IMR-90 (cell line): ENCODE measurements around the gene MMP14. TPM values are rescaled to one million over a fixed set of nuclear protein-coding genes. Genes with fewer than 3 reads are reported as not detected.

Experiments used
- ATAC-seq: fragments of 200-7000 bp; cut with Tn5 transposase; 2 replicates; pipeline ENCODE4 v1.9.1; 2020; ENCODE audit warnings: low read depth, mild to moderate bottlenecking, moderate library complexity
- BruUV-seq: library from RNA; stranded (reverse); fragments of 400-500 nt; replicated peaks from 2 replicates; lab custom pipeline; 2021; lab: Mats Ljungman, UMichigan
- CTCF ChIA-PET: fragments of 300-600 bp; formaldehyde crosslinking; extraction: SDS; loops from one replicate; lab custom pipeline; 2021; ENCODE audit warnings: antibody characterized with exemption; lab: Yijun Ruan, JAX
- POLR2A ChIA-PET: fragments of 300-600 bp; sonication (Branson Sonifier 250); formaldehyde crosslinking; loops from one replicate; lab custom pipeline; 2022; ENCODE audit warnings: antibody characterized with exemption; ENCODE audit not compliant: unreplicated experiment; lab: Charles Lee
- DNase-seq: peaks from one replicate; pipeline ENCODE4 v3.0.0; 2013
- H2AFZ ChIP-seq: replicated peaks from 2 replicates; pipeline ENCODE3; 2013; ENCODE audit warnings: low read length, mild to moderate bottlenecking; ENCODE audit not compliant: poor library complexity
- H2AK5ac ChIP-seq: 2 replicates; pipeline ENCODE4 v1.6.1; 2013; ENCODE audit warnings: low read depth, low read length, inconsistent platforms
- H2AK9ac ChIP-seq: replicated peaks from 2 replicates; pipeline ENCODE3; 2013; ENCODE audit warnings: mild to moderate bottlenecking, low read depth, low read length, moderate library complexity; ENCODE audit not compliant: poor library complexity
- H2BK120ac ChIP-seq: 2 replicates; pipeline ENCODE4 v1.6.1; 2013; ENCODE audit warnings: low read depth, low read length, inconsistent platforms
- H2BK15ac ChIP-seq: 3 replicates; pipeline ENCODE4 v1.6.1; 2013; ENCODE audit warnings: low read depth, low read length, inconsistent platforms
- H2BK20ac ChIP-seq: 2 replicates; pipeline ENCODE4 v1.6.1; 2013; ENCODE audit warnings: low read depth, mild to moderate bottlenecking, inconsistent platforms, low read length, moderate library complexity
- H2BK5ac ChIP-seq: 2 replicates; pipeline ENCODE4 v1.6.1; 2013; ENCODE audit warnings: mild to moderate bottlenecking, low read depth, low read length, inconsistent platforms; ENCODE audit not compliant: poor library complexity, severe bottlenecking
- H3K14ac ChIP-seq: replicated peaks from 2 replicates; pipeline ENCODE4 v1.6.1; 2013; ENCODE audit warnings: low read depth, low read length, inconsistent platforms
- H3K18ac ChIP-seq: 2 replicates; pipeline ENCODE4 v1.6.1; 2013; ENCODE audit warnings: low read depth, low read length, control low read depth
- H3K23ac ChIP-seq: 2 replicates; pipeline ENCODE4 v1.6.1; 2013; ENCODE audit warnings: low read depth, low read length, inconsistent platforms
- H3K27ac ChIP-seq: 2 replicates; pipeline ENCODE4 v1.5.1; 2013; ENCODE audit warnings: mild to moderate bottlenecking, control low read depth, low read length; ENCODE audit not compliant: insufficient read depth
- H3K27me3 ChIP-seq: 2 replicates; pipeline ENCODE4 v1.6.1; 2013; ENCODE audit warnings: low read length; ENCODE audit not compliant: control insufficient read depth, insufficient read depth
- H3K36me3 ChIP-seq: 2 replicates; pipeline ENCODE4 v1.6.1; 2013; ENCODE audit warnings: low read length, mixed read lengths; ENCODE audit not compliant: control insufficient read depth, insufficient read depth
- H3K4ac ChIP-seq: 2 replicates; pipeline ENCODE4 v1.6.1; 2013; ENCODE audit warnings: low read depth, low read length, inconsistent platforms
- H3K4me1 ChIP-seq: 2 replicates; pipeline ENCODE4 v1.6.1; 2013; ENCODE audit warnings: low read length, mixed read lengths; ENCODE audit not compliant: control insufficient read depth, insufficient read depth
- H3K4me2 ChIP-seq: 2 replicates; pipeline ENCODE4 v1.6.1; 2013; ENCODE audit warnings: low read depth, mild to moderate bottlenecking, control low read depth, low read length, moderate library complexity
- H3K4me3 ChIP-seq: 2 replicates; pipeline ENCODE4 v1.5.1; 2013; ENCODE audit warnings: low read depth, mild to moderate bottlenecking, control low read depth, low read length, moderate library complexity; ENCODE audit not compliant: insufficient read depth
- H3K56ac ChIP-seq: 2 replicates; pipeline ENCODE4 v1.6.1; 2013; ENCODE audit warnings: low read length, inconsistent platforms; ENCODE audit not compliant: insufficient read depth; ENCODE audit errors: extremely low read depth
- H3K79me1 ChIP-seq, 2 experiments: 2 replicates each; pipeline ENCODE4 v1.6.1; 2013; ENCODE audit warnings: low read length in 2 of 2, inconsistent platforms in 1 of 2, low read depth in 1 of 2
- H3K9ac ChIP-seq: 2 replicates; pipeline ENCODE4 v1.6.1; 2013; ENCODE audit warnings: low read depth, low read length, control low read depth
- H3K9me1 ChIP-seq: 2 replicates; pipeline ENCODE4 v1.6.1; 2013; ENCODE audit warnings: low read length, inconsistent platforms; ENCODE audit not compliant: insufficient read depth
- H3K9me3 ChIP-seq: 2 replicates; pipeline ENCODE4 v1.6.1; 2013; ENCODE audit warnings: low read length; ENCODE audit not compliant: control insufficient read depth, insufficient read depth
- H4K20me1 ChIP-seq: 2 replicates; pipeline ENCODE4 v1.6.1; 2013; ENCODE audit warnings: low read length, inconsistent platforms; ENCODE audit not compliant: insufficient read depth
- H4K5ac ChIP-seq: 2 replicates; pipeline ENCODE4 v1.6.1; 2013; ENCODE audit warnings: mild to moderate bottlenecking, low read depth, low read length, control low read depth
- H4K8ac ChIP-seq, 2 experiments: 2 replicates each; pipeline ENCODE4 v1.6.1; 2013; ENCODE audit warnings: low read depth in 2 of 2, low read length in 2 of 2, control low read depth in 1 of 2, inconsistent platforms in 1 of 2
- H4K91ac ChIP-seq: 2 replicates; pipeline ENCODE4 v1.6.1; 2013; ENCODE audit warnings: low read depth, low read length, inconsistent platforms; ENCODE audit not compliant: insufficient read depth
- MAFK ChIP-seq: IDR thresholded peaks from 2 replicates; pipeline ENCODE4 v1.6.1; 2012; ENCODE audit warnings: low read depth, low read length, improper control_type of control experiment
- MAZ ChIP-seq: IDR thresholded peaks from 2 replicates; pipeline ENCODE4 v1.6.1; 2012; ENCODE audit warnings: low read depth, mild to moderate bottlenecking, low read length, improper control_type of control experiment, moderate library complexity, borderline replicate concordance
- MXI1 ChIP-seq: IDR thresholded peaks from 2 replicates; pipeline ENCODE4 v1.6.1; 2012; ENCODE audit warnings: low read depth, mild to moderate bottlenecking, low read length, moderate library complexity, borderline replicate concordance
- POLR2A ChIP-seq: IDR thresholded peaks from 2 replicates; pipeline ENCODE4 v1.6.1; 2012; ENCODE audit warnings: mild to moderate bottlenecking, low read depth, low read length
- RAD21 ChIP-seq: IDR thresholded peaks from 2 replicates; pipeline ENCODE4 v1.6.1; 2012; ENCODE audit warnings: low read length, improper control_type of control experiment
- SMC3 ChIP-seq: fragments of 150-350 bp; IDR thresholded peaks from 2 replicates; pipeline ENCODE4 v1.6.1; 2016; ENCODE audit warnings: low read depth, mild to moderate bottlenecking, antibody characterized with exemption, low read length, moderate library complexity
- WGBS, 2 experiments: methylation state at CpG; one replicate each; pipeline versions ENCODE4 v1.1.5 to v1.1.7; 2013; ENCODE audit warnings: missing lambda C conversion rate in 2 of 2; ENCODE audit not compliant: insufficient read length in 1 of 2; ENCODE audit errors: extremely low coverage in 2 of 2; 5-methylcytosine and 5-hydroxymethylcytosine counted together
- dilution Hi-C: fragments of 300-500 bp; cut with HindIII; formaldehyde crosslinking; loops from one replicate; pipeline ENCODE4 v1.14.3; 2018; ENCODE audit warnings: low sequenced_read_pairs; ENCODE audit not compliant: unreplicated experiment
- in situ Hi-C: fragments of 300-500 bp; cut with MboI; formaldehyde crosslinking; loops from 3 replicates; pipeline ENCODE4 v1.14.3; 2019; ENCODE audit warnings: low sequenced_read_pairs, inconsistent platforms, mixed read lengths
- intact Hi-C: fragments of 100-400 bp; cut with micrococcal nuclease; formaldehyde crosslinking; loops from 2 replicates; pipeline ENCODE4 v1.10.0; 2022
- polyA plus RNA-seq, 3 experiments: library from polyadenylated mRNA; depleted of rRNA; stranded (reverse); fragments of >200 nt; gene quantifications; 2 replicates each; pipeline ENCODE4 v1.2.3, GENCODE V29; 2012; ENCODE audit warnings: low replicate concordance in 1 of 3
- total RNA-seq: library from RNA; depleted of rRNA; stranded (reverse); fragments of >200 nt; gene quantifications from 2 replicates; pipeline ENCODE4 v1.2.3, GENCODE V29; 2012

MMP14 gene
- total and polyA plus RNA-seq, 2 of the 4 experiments (the other 2 are of a cell fraction): 156 to 315 TPM

- Histone ChIP-seq H3K14ac (peak overlapping the region; percentile 68), H3K18ac (peak overlapping the region; percentile 77), H4K20me1 (peaks cover 43% of the 10 kb centered on the region), H2AK5ac (peak overlapping the region; percentile 97), H3K36me3 (peaks cover 50% of the 10 kb centered on the region), H3K79me1 (peaks cover 6 to 59% of the 10 kb centered on the region in 2 experiments; a peak in 3 of 4 replicates), H3K27me3 (no peaks in the 10 kb centered on the region), H3K56ac (peak overlapping the region; percentile 94; the same call in 1 of the 2 replicates), H2BK5ac (peak overlapping the region; percentile 77), H4K5ac (peak overlapping the region; percentile 67), H2BK15ac (peak overlapping the region; percentile 68; the same call in 2 of the 3 replicates), H3K23ac (peak overlapping the region; percentile 90), H3K4me3 (peak overlapping the region; percentile 64), H2AFZ (no peak overlapping the region), H2AK9ac (peak overlapping the region; percentile 96), H4K91ac (peak overlapping the region; percentile 93), H3K9ac (peak overlapping the region; percentile 94), H4K8ac (peak overlapping the region; percentile 89 to 95), H3K4me2 (peak overlapping the region; percentile 81), H3K4ac (peak overlapping the region; percentile 93), H3K27ac (peak overlapping the region; percentile 96), H3K9me1 (peaks cover 24% of the 10 kb centered on the region), H2BK20ac (no peak overlapping the region), H3K4me1 (peaks cover 15% of the 10 kb centered on the region), H3K9me3 (no peaks in the 10 kb centered on the region), H2BK120ac (peak overlapping the region; percentile 86)
- peak; percentile 66 for DNase-seq
- no TSS peak for BruUV-seq
- POLR2A ChIA-PET: interaction anchor here (0.6 to 3.6 kb wide), 4 partner anchors 10 to 16 kb away, joined by 3 to 25 read pairs (median 12); no protein-coding TSS in a partner anchor
- peak; percentile 28 for ATAC-seq
- TF ChIP-seq MAZ: peak; percentile 56
- TF ChIP-seq MXI1: 0 out of 2 replicates have a peak, but pooled peaks have one; percentile 27
- TF ChIP-seq POLR2A: peak; percentile 5; the same call in 1 of the 2 replicates
- TF ChIP-seq SMC3: no peak
- 0 out of 2 replicates have a peak, but pooled peaks have one; percentile 4 for TF ChIP-seq RAD21
- TF ChIP-seq MAFK: no peak
- in situ Hi-C loops: no loop called here
- CTCF ChIA-PET: interaction anchor here (0.8 to 2.1 kb wide), 3 partner anchors 16 to 62 kb away, joined by 3 to 9 read pairs (median 7); partner anchors contain the start of gene LRP10
- WGBS, 2 experiments: no CpG with 5 or more reads among the region's 6 CpGs
- dilution Hi-C loops: no loop called here
- intact Hi-C loops: loop anchor here (1.0 to 5.0 kb wide), 7 partner anchors 10 to 281 kb away; partner anchors contain the start of genes AJUBA and RBM23
These were observed 2.3 kb downstream of the MMP14 start for GRCh38 chr14:22838631-22839041.
